HEK293T (cell line): ENCODE data around the gene FAM229A.
"Not testable (repeated sequence)": the region's sequence is repeated elsewhere in the genome, so short reads cannot be mapped to it uniquely, and the experiment has no call there.

Experiments used
- CTBP1 ChIP-seq: fragments of 450-650 bp; IDR thresholded peaks from 2 replicates; pipeline ENCODE4 v1.6.1; 2016; ENCODE audit warnings: borderline replicate concordance
- ELF4 ChIP-seq: fragments of 450-650 bp; IDR thresholded peaks from 2 replicates; pipeline ENCODE4 v1.6.1; 2017; ENCODE audit warnings: antibody characterized with exemption
- FOXA1 ChIP-seq: fragments of 450-650 bp; IDR thresholded peaks from 2 replicates; pipeline ENCODE4 v1.6.1; 2016; ENCODE audit warnings: mild to moderate bottlenecking
- FOXK2 ChIP-seq: fragments of 450-650 bp; IDR thresholded peaks from 2 replicates; pipeline ENCODE4 v1.6.1; 2016; ENCODE audit warnings: mild to moderate bottlenecking
- FOXM1 ChIP-seq: fragments of 450-650 bp; IDR thresholded peaks from 2 replicates; pipeline ENCODE4 v1.6.1; 2017; ENCODE audit warnings: mild to moderate bottlenecking, borderline replicate concordance
- HDGF ChIP-seq: fragments of 450-650 bp; IDR thresholded peaks from 2 replicates; pipeline ENCODE4 v1.6.1; 2017; ENCODE audit warnings: antibody characterized with exemption, borderline replicate concordance
- LEF1 ChIP-seq: fragments of 450-650 bp; IDR thresholded peaks from 2 replicates; pipeline ENCODE4 v1.6.1; 2017; ENCODE audit warnings: mild to moderate bottlenecking, borderline replicate concordance
- NFRKB ChIP-seq: fragments of 450-650 bp; IDR thresholded peaks from 2 replicates; pipeline ENCODE4 v1.6.1; 2016; ENCODE audit warnings: mild to moderate bottlenecking, moderate library complexity
- PKNOX1 ChIP-seq: fragments of 450-650 bp; IDR thresholded peaks from 2 replicates; pipeline ENCODE4 v1.6.1; 2016
- SP1 ChIP-seq: fragments of 450-650 bp; IDR thresholded peaks from 2 replicates; pipeline ENCODE4 v1.6.1; 2017
- SUZ12 ChIP-seq: fragments of 450-650 bp; IDR thresholded peaks from 2 replicates; pipeline ENCODE4 v1.6.1; 2016; ENCODE audit warnings: mild to moderate bottlenecking
- TARDBP ChIP-seq: fragments of 450-650 bp; IDR thresholded peaks from 2 replicates; pipeline ENCODE4 v1.6.1; 2016

GRCh38 chr1:32355778-32356177 is 6.5 kb downstream of the FAM229A start:
- TF ChIP-seq SP1, PKNOX1, FOXK2, FOXA1, TARDBP, FOXM1, ELF4, HDGF, NFRKB, LEF1, CTBP1, SUZ12: not testable (repeated sequence)
